Rectal smooth muscle tissue (tissue), 1 donor: ENCODE results near the gene ATG10.
"Not testable (repeated sequence)": the region's sequence is repeated elsewhere in the genome, so short reads cannot be mapped to it uniquely, and the experiment has no call there.

ENCODE experiments used
- H3K27ac ChIP-seq: one replicate; pipeline ENCODE4 v1.7.0; 2013; ENCODE audit warnings: low read depth, low read length, inconsistent platforms
- H3K27me3 ChIP-seq: one replicate; pipeline ENCODE4 v1.7.0; 2013; ENCODE audit warnings: low read length; ENCODE audit not compliant: control insufficient read depth, insufficient read depth
- H3K36me3 ChIP-seq: one replicate; pipeline ENCODE4 v1.7.0; 2013; ENCODE audit warnings: low read length; ENCODE audit not compliant: control insufficient read depth, insufficient read depth
- H3K4me1 ChIP-seq: one replicate; pipeline ENCODE4 v1.7.0; 2013; ENCODE audit warnings: low read length; ENCODE audit not compliant: control insufficient read depth, insufficient read depth
- H3K4me3 ChIP-seq: one replicate; pipeline ENCODE4 v1.7.0; 2013; ENCODE audit warnings: low read length
- H3K9ac ChIP-seq: one replicate; pipeline ENCODE4 v1.7.0; 2013; ENCODE audit warnings: low read length

The ATG10 gene

DNA sequence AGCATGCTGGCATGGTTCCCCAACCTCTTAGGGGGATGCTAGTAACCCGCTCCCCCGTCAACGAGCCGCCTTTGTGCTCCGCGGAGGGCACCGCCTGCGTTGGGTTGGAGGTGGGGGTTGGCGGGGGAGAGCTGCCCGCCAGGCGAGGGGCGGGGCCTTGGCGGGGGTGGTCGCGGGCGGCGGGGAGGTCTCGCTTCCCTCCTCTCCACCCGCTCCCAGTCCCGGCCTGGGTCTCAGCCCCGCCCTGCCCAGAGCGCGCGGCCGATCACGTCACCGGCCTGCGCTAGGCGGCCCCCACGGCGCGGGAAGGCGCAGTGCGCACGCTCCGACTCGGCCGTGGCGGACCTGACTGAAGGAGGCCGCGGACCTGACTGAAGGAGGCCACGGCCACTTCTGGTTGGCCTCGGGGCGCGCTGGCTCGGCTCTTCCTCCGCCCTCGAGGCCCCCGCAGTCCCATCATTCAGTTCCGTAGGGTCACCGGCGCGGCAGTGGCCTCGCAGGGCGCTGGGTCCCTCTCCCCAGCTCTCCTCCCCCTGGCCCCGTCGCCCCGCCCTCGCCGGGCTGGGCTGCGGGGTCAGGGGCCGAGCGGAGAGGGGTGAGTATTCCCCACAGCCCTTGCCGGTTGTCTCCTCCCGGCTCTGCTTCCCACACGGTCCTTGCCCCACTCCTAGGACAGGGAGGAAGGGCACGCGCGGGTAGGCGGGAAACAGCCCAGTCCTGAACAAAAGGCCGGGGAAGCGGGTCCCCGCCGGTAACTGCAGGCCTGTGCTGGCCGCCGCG, at the start of gene ATG10:
TSS of gene ATG10 (plus strand) at position 312 of the 780 bp plus-strand sequence. CDS start 15,548 bp downstream, outside the sequence.
- Histone ChIP-seq H3K9ac (peak within 1 kb of the TSS; percentile 98), H3K4me1 (peaks cover 3% of the 10 kb centered on the region), H3K27me3 (no peaks in the 10 kb centered on the region), H3K27ac (peak within 1 kb of the TSS; percentile 97), H3K36me3 (no peaks in the 10 kb centered on the region), H3K4me3 (peak within 1 kb of the TSS; percentile 98)

GRCh38 chr5:81922854-81923279, 49.0 kb upstream of the ATG10 start:
- H3K27ac ChIP-seq: no peak overlapping the region
- no peak overlapping the region for H3K4me3 ChIP-seq
- no peaks in the 10 kb centered on the region for H3K27me3 ChIP-seq
- no peaks in the 10 kb centered on the region for H3K4me1 ChIP-seq
- no peaks in the 10 kb centered on the region for H3K36me3 ChIP-seq
- H3K9ac ChIP-seq: no peak overlapping the region

- H3K27me3 ChIP-seq: no peaks in the 10 kb centered on the region
- H3K27ac ChIP-seq: no peak overlapping the region
- H3K9ac ChIP-seq: no peak overlapping the region
- H3K4me1 ChIP-seq: no peaks in the 10 kb centered on the region
- H3K4me3 ChIP-seq: no peak overlapping the region
- H3K36me3 ChIP-seq: no peaks in the 10 kb centered on the region
These were observed 47.4 kb upstream of the ATG10 start for GRCh38 chr5:81924442-81924841.

DNA sequence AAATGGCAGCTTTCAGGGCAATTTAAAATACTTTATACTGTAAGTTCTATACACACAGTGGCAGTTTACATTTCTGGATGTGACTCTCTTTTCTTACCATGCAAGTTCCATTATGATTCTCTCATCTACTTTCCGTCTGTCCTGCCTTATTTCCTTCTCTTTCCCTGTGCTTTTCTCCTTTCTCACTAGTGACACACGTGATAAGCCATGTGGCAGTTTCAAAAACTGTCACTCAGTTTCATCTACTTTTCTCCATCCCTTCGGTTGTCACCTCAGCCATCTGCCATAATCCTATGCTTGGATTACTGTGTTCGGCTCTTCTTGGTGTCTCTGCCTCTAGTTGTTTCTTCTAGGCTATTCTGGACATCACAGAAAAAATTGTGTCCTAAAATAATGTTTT, 46.8 kb upstream of the ATG10 start:
- Histone ChIP-seq H3K36me3 (no peaks in the 10 kb centered on the region), H3K27ac (no peak overlapping the region), H3K4me3 (no peak overlapping the region), H3K4me1 (no peaks in the 10 kb centered on the region), H3K9ac (no peak overlapping the region), H3K27me3 (no peaks in the 10 kb centered on the region)

DNA sequence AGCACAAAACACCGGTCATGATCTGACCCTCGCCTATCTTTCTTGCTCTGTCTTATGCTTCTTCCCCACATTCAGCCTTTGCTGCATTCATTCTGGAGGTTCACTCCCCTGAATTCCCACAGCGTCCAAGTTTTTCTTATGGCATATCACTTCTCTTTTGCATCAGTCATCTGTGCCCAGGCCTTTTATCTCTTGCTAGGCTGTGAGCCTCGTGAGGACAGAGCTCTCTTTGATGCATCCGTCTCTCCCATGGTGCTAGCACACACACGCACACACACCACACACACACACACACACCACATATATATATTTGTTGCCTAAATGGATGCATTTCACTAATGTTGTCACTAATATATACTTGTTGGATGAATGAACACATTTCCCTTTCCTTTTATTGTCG, 45.8 kb upstream of the ATG10 start:
- Histone ChIP-seq H3K4me3 (no peak overlapping the region), H3K36me3 (no peaks in the 10 kb centered on the region), H3K27ac (no peak overlapping the region), H3K4me1 (no peaks in the 10 kb centered on the region), H3K27me3 (no peaks in the 10 kb centered on the region), H3K9ac (no peak overlapping the region)

GRCh38 chr5:81936066-81936465, 35.8 kb upstream of the ATG10 start:
- no peaks in the 10 kb centered on the region for H3K4me1 ChIP-seq
- H3K27ac ChIP-seq: no peak overlapping the region
- H3K27me3 ChIP-seq: no peaks in the 10 kb centered on the region
- no peaks in the 10 kb centered on the region for H3K36me3 ChIP-seq
- no peak overlapping the region for H3K4me3 ChIP-seq
- H3K9ac ChIP-seq: no peak overlapping the region

DNA sequence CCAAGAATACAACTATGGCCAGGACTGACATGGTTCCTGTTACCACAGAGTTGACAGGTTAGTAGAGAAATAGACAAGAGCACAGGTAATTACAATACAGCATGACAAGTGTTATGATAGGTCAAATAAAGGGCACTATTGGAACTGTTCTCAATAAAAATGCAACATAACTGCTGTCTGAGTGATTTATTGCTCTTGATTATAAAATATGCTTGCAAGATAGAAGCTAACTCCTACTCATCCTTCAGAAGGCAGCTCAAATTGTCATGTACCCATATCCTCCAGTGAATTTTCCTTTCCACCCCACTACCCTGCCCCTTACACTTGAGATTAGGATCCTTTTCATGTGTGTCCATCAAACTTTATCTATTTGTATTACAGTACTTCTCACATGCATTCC, 35.1 kb upstream of the ATG10 start:
- H3K4me1 ChIP-seq: no peaks in the 10 kb centered on the region
- no peak overlapping the region for H3K9ac ChIP-seq
- H3K27me3 ChIP-seq: no peaks in the 10 kb centered on the region
- no peak overlapping the region for H3K4me3 ChIP-seq
- no peak overlapping the region for H3K27ac ChIP-seq
- H3K36me3 ChIP-seq: no peaks in the 10 kb centered on the region

GRCh38 chr5:81942746-81943145, 29.1 kb upstream of the ATG10 start:
- H3K9ac ChIP-seq: no peak overlapping the region
- H3K27me3 ChIP-seq: no peaks in the 10 kb centered on the region
- no peaks in the 10 kb centered on the region for H3K36me3 ChIP-seq
- no peak overlapping the region for H3K27ac ChIP-seq
- no peak overlapping the region for H3K4me3 ChIP-seq
- H3K4me1 ChIP-seq: no peaks in the 10 kb centered on the region

DNA sequence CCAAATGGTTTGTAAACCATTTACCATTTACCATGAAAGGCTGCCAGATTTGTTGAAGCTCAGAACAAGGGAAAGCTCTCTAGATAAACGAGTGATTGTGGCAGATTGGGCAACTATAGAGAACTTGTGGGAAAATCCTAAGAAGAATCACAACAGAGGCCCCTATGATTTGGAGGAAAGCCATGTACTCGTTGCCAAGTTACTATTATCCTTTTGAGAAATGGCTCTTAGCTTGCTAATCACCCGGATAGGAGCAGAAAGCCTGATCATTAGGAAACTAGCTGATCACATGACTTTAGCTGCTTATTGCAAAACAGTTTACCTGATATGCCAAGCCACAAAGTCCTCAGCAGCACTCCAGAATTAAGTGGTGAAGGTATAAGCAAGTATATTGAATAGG, 23.5 kb upstream of the ATG10 start:
- H3K27me3 ChIP-seq: no peaks in the 10 kb centered on the region

DNA sequence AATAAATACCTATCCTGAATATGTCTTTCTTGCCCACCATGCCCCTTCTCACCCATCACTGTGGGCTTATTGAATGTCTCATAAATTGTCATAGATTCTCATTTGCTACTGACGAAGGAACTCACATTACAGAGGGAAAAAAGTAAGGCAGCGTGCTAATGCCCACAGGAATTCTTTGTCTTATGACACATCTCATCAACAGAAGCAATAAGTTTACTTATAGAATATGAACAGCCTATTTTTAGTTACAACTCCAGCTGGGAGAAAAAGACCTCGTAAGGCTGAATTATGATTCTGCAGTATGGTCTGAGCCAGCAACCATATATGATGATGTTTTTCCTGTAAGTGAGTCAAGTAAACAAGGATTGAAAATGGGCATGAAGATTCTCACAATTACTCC, 22.4 kb upstream of the ATG10 start:
- Histone ChIP-seq H3K9ac (no peak overlapping the region), H3K27me3 (no peaks in the 10 kb centered on the region), H3K4me1 (no peaks in the 10 kb centered on the region), H3K4me3 (no peak overlapping the region), H3K27ac (no peak overlapping the region), H3K36me3 (no peaks in the 10 kb centered on the region)

More for the DNA sequence above, 23.5 kb upstream of the ATG10 start:
- Histone ChIP-seq H3K27ac (no peak overlapping the region), H3K36me3 (no peaks in the 10 kb centered on the region), H3K9ac (no peak overlapping the region), H3K4me3 (no peak overlapping the region), H3K4me1 (no peaks in the 10 kb centered on the region)

DNA sequence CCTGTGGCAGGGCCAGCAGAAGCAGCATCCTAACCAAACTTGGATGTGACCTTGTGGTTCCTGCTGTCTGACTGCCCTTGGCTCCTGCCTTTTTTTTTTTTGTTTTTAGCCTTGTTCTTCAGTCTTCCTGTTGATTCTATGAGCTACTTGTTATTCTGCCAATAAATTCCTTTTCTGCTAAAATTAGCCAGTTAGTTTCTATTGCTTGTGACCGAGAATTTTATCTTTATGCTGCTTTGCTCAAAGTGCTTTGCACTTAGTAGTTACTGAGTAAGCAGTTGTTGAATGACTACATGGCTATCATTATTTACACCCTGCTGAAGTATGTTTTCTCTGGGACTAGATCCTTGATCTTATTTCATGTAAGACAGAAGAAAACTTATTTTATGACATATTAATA, 20.8 kb upstream of the ATG10 start:
- no peak overlapping the region for H3K9ac ChIP-seq
- H3K27me3 ChIP-seq: no peaks in the 10 kb centered on the region
- H3K27ac ChIP-seq: no peak overlapping the region
- no peaks in the 10 kb centered on the region for H3K36me3 ChIP-seq
- H3K4me3 ChIP-seq: no peak overlapping the region
- no peaks in the 10 kb centered on the region for H3K4me1 ChIP-seq

DNA sequence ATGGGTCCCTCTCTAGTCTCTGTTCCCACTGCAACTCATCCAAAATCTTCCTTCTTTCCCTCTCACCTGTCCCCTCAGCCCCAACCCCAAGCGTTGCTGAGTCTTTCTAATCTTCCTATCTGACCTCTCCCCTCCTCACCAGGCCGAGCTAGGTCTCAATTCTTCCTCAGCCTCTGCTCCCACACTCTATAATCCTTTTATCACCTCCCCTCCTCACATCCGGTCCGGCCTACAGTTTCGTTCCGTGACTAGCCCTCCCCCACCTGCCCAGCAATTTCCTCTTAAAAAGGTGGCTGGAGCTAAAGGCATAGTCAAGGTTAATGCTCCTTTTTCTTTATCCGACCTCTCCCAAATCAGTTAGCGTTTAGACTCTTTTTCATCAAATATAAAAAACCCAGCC, 17.0 kb upstream of the ATG10 start:
- H3K4me1 ChIP-seq, H3K4me3 ChIP-seq, H3K36me3 ChIP-seq, H3K27ac ChIP-seq, H3K27me3 ChIP-seq, H3K9ac ChIP-seq: not testable (repeated sequence)

DNA sequence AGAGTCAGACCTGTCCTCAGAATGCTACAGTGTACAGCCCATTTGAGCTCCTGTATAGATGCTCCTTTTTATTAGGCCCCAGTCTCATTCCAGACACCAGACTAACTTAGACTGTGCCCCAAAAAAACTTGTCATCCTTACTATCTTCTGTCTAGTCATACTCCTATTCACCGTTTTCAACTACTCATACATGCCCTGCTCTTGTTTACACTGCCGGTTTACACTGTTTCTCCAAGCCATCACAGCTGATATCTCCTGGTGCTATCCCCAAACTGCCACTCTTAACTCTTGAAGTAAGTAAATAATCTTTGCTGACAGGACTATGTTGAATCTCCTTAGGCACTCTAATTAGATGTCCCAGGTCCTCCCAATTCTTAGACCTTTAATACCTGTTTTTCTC, 13.7 kb upstream of the ATG10 start:
- H3K4me1 ChIP-seq, H3K36me3 ChIP-seq, H3K9ac ChIP-seq, H3K4me3 ChIP-seq, H3K27me3 ChIP-seq, H3K27ac ChIP-seq: not testable (repeated sequence)
